LNCaP clone FGC (cell line): Measurements from ENCODE around the gene RNF150.

Source experiments
- DNase-seq: peaks from one replicate; pipeline ENCODE4 v3.0.0-alpha.2; 2011; ENCODE audit warnings: low read depth
- H3K4me3 ChIP-seq: 2 replicates; pipeline ENCODE4 v1.5.1; 2011; ENCODE audit warnings: mild to moderate bottlenecking, low read depth, low read length, control low read depth
- CTCF ChIP-seq: IDR thresholded peaks from 2 replicates; pipeline ENCODE4 v1.5.1; 2012; ENCODE audit warnings: mild to moderate bottlenecking; ENCODE audit not compliant: control insufficient read depth, insufficient read depth; ENCODE audit errors: extremely low read depth

The RNF150 gene

DNA sequence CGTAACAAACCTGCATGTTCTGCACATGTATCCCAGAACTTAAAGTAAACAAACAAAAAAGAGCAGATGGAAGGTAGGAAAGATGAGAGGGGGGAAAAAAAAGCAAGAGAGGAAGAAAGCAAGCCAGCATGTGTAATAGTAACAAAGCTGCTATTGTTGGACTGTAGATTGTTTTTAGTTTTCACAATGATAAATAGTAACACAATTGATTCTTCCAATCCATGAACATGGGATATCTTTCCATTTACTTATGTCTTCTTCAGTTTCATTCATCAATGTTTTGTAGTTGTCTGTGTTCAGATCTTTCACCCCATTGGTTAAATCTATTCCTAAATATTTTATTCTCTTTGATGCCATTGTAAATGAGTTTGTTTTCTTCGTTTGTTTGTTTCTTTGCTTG lies 292.1 kb downstream of the RNF150 start:
- no peak overlapping the region for H3K4me3 ChIP-seq
- TF ChIP-seq CTCF: no peak
- no peak for DNase-seq

DNA sequence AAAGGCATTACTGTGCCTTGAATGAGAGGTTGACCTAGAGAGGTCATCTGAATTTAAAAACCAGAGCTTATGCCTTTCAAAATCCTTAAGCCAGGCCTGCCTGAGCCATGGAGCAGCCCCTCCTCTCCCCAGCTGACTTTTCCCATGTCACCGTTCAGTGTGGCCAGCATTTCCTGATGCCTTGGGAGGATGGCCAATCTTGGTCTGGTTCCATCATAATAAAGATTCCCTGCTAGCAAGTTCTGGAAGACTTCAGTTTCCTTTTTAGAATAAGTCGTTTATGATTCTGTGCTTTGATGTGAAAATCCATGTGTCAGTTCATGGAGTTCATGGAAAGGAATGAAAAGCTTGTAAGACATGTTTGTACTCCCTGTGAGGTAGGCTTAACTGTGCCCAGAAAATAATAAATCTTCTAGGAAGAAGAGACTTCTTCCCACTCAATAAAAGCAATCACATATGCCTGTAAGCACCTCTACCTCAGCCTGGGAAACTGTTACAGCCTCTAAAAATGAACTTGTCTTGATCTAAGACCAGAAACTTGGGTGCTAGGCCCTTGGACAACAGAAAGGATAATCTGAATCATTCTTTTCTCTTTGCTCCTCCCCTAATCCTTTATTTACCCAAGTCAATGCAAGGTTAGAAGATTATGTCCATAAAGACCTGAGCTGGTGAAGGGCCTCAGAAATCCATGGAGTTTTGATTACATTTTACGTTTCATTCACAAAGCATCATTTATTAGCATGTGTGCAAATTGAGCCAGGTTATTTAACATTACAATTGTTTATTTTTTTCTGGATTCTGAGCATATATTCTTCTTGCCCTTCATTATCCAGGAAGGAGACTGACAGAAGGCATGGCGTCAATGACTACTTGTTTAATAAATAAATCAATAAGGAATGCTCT lies 293.1 kb downstream of the RNF150 start:
- TF ChIP-seq CTCF: no peak
- H3K4me3 ChIP-seq: no peak overlapping the region
- DNase-seq: no peak

DNA sequence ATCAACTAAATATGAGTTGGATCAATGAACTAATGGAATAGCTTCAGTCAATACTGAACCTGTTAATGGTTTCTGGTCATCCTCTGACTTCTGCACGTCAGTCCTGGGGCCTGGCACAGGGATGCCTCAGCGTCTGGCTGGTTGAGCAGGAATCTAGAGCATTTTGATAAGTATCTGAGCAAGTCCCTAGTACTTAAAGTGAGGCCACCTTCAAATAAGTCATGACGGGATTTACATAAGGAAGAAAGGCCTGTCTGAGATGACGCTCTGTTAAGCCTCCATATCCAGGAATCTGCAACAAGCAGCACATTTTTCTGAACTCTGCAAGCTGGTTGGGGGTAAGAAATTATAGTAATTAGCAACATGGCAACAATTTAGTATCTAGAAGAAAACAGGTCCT lies 293.9 kb downstream of the RNF150 start:
- no peak overlapping the region for H3K4me3 ChIP-seq

DNA sequence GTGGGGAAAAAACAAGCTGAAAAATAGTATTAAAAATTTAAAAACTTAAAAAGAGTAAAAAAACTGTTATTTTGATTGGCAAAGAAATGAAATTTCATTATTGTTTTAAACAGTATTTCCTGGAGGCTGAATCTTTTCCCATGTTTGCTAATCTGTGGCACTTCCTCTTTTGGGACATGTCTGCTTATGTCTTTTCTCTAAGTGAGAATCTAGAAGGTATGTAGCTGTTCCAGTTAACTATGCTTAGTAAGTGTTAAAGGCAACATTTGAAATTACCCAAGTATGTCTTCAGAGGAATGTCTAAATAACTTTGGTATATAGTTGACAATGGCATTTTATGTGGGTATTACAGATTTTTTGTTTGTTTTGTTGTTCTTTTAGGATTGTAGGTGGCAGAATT lies 295.5 kb downstream of the RNF150 start:
- TF ChIP-seq CTCF: no peak
- DNase-seq: no peak
- no peak overlapping the region for H3K4me3 ChIP-seq

More for the DNA sequence above, 293.9 kb downstream of the RNF150 start:
- TF ChIP-seq CTCF: no peak
- DNase-seq: no peak

DNA sequence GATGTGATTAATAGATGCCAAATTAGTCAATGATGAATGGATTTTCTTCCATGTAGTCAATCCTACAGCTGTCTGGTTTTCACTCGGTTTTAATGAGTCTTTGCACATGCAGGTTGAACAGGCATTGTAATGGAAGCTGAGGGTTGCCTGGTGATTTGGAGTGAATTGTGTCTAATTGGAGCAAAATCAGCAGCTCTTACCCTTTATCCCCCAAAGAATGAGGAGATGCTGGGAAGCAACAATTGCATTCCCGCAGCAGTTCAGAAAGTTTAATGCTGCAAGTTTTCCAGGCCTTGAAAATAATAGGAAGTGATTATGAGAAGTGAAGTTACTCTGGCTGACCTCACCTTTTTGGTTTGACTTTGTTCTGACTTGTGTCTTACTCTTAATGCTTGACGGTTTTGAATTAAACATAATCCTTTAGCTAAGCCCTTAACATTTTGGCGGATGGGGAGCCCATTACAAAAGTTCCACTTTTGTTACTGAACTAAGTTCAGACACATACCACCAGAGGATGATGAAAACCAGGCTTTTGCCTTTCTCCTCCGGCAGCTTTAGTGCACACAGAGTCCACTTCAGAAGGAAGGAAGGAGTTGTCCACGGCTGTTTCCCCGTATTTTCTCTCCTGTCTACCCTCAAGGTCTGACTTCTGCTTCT lies 298.3 kb downstream of the RNF150 start:
- no peak overlapping the region for H3K4me3 ChIP-seq
- no peak for TF ChIP-seq CTCF
- DNase-seq: no peak

- no peak for TF ChIP-seq CTCF
- no peak for DNase-seq
These were observed 300.0 kb downstream of the RNF150 start for GRCh38 chr4:140833280-140833679.

More at GRCh38 chr4:140833280-140833679, 300.0 kb downstream of the RNF150 start:
- H3K4me3 ChIP-seq: no peak overlapping the region
